LoVo (cell line): ENCODE results near the gene ARHGEF38.

Source experiments
- DNase-seq: peaks from one replicate; pipeline ENCODE4 v3.0.0-alpha.2; 2016; ENCODE audit warnings: low spot score

ARHGEF38 gene

DNA sequence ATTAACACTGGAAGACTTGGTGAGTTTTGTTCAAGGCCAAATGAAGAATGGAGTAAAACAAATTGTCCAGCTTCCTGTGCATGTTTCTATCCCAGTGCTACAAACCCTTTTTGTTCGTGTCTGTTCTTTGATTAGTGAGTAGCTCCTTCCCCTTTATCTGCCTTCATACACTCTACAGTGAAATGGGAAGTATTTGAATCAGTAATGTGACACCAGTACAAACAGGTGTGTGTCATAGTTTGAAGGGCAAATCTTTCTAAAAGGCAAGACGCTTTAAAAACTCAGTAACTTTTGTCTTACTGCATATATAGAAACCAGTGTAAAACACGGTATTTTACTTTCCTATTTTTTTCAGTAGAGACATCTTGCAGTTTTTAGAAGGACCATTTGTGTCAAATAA lies 5.9 kb downstream of the ARHGEF38 start:
- no peak for DNase-seq

DNA sequence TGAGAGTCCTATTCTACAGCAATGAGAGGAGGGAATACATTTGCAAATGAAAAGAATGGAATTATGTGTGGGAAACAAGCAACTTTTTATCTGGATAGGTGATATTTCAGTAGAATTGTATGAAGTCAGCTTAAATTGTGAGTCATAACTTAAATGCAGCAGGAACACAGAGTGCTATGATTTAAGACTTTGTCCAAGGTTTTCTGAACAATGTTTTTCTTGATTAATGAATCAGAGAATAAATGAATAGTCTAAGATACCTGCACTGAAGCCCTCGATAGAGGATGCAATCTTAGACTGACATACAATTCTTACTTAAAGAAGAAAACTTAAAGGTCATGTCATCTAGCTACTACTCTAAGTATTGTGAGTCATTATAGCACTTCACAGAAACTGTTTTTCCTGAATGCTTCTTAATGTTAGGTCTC lies 8.0 kb downstream of the ARHGEF38 start:
- DNase-seq = no peak

DNA sequence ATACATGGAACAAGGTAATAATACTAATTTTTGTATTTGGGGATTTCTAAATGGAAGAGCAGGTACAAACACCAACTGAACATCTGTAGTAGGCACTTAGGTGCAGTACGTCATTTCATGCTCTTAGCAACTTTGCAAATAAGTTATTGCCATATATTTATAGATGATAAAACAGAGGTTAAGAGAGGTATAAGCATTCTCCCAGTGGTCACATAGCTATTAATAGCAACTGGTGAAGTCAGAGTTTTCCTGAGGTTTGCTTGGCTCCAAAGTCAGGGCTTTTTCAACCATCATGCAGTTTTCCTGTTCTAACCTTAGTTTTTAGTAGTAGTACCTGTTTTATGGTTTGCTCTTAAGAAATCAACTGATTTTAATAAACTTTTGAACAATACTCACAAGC lies 10.9 kb downstream of the ARHGEF38 start:
- no peak for DNase-seq

DNA sequence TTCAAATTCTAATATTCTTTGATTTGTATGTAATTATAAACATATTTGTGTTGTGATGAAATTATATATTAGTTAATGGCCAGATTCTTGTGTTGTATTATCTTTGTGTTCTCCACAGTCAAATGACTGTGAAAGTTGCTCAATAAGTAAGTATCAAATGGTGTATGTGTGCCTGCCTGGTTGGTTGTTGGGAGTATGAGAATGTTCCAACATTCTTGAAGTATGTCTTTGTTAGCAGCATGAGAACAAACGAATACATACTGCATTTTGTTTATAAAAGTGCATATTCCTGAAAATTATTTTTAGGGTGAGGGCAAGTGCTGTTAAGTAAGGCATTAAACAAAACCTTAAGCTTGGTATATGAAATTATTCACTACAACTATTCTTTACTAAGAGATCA lies 16.2 kb downstream of the ARHGEF38 start:
- DNase-seq = no peak

DNA sequence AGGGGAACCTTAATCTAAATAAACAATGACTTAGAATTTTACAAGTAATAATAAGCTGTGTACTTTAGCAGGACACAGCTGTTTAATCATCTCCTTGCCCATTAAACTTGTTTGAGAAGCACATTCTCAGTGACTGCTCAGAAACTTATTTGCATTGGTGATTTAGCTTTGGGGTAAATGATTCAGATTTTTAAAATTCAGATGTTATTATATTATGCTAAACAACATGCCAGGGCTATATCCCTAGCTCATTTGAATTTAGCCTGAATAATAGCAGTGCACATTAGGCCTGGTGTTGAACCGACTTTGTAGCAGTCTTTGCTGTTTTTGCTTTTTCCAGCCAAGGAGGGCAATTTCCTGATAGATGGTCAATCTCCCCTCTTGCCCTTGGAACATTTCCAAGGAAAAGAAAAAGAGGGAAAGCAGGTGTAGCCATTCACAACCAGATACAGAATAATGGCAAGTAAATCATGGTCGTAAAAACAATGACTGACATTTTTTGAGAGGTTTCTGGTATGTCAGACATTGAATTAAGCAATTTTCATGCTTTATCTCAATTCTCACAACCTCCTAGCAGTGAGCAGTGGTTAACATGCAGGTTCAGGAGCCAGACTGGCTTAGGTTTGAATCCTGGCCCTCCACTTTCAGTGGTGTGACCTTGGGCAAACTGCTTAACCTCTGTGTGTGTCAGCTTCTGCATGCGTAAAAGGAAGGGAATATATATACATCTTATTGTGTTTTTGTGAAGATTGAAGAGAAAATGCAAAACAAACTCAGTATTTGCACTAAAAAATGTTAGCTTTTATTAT lies 16.8 kb downstream of the ARHGEF38 start:
- no peak for DNase-seq

DNA sequence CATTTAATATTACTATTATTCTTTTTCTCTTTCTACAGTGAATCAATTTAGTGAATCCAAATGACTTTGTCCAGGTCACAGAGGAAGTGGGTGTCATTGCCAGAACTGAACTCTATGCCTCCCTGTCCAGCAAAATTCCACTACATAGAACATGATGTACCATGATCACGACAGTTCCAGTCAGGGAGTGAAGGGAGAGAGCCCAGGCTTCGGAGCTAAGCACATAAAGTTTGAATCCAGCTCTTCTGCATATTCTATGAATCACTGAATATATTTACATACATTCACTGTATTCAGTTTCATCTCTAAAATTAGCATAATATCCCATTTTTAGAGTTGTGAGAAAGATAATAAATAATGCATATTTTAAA lies 17.4 kb downstream of the ARHGEF38 start:
- no peak for DNase-seq

DNA sequence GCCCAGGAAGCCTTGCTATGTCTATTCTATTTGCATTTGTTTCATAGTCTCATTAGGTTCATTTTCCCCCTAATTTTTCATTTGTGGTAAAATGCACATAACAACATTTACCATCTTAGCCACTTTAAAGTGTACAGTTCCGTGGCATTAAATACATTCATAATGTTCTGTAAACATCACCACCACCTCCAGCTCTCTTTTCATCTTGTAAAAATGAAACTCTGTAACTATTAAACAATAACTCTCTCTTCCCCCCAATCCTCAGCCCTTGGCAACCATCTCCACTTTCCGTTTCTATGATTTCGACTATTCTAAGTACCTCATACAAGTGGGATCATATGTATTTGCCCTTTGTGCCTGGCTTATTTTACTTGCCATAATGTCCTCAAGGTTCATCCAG lies 19.9 kb downstream of the ARHGEF38 start:
- DNase-seq = no peak

DNA sequence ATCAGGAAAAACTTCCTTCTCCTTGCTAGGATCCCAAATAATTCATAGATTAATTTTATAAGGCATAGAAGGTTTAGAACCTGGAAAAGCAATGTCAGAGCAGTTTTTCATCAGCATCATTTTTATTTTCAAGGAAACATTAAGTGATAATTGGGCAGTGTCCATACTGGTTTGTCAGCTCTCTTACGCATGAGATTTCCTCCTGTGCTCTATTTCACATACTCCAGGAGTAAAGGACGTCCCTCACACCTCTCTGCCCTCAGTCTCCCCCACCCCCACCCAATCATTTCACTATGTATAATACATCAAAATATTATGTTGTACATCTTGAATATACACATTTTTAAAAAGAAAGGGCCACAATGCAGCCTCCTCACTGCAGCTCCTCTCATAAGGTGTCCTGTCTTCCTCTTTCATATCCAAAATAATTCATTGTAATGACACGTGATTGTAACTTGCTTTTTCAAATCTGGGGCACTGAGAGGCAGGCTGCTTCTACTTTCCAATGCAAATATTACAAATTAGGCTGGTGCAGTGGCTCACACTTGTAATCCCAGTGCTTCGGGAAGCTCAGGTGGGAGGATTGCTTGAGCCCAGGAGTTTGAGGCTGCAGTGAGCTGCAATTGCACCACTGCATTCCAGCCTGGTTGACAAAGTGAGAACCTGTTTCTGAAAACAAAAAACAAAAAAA lies 34.4 kb downstream of the ARHGEF38 start:
- DNase-seq = no peak

DNA sequence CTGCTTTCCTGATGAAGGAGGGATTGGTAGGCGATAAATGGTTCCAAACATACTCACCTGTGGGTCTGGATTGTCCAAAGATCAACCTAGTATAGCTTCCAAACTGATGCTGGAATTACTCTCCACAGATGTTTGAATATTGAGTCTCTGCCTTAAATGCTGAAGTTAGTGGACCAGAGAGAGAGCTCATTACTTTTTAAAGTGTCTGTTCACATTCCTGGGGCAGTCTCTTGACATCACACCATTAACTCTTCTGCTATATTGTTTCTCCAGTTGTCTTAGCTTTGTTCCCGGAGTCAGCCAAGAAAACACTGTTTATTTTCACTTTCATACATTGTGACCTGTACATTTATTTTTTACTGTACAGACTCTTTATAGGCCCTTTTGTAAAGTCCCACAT lies 35.4 kb downstream of the ARHGEF38 start:
- no peak for DNase-seq

DNA sequence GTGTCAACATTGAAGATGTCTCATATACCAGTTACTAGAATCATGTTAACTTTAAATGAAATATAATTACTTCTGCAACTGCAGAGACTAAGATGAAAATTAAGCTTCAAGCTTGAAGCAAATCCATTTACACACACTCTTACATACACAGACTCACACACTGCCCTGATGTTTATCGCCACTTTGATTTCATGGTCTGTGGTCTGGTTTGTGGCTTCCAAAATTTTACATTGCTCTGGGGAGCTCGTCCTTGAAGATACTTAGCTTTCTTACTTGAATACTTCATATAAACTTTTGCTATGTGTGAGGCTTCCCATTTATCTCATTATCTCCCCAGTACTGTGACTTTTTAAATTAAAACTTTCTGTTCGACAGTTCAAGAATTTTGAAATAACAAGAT lies 35.8 kb downstream of the ARHGEF38 start:
- no peak for DNase-seq

DNA sequence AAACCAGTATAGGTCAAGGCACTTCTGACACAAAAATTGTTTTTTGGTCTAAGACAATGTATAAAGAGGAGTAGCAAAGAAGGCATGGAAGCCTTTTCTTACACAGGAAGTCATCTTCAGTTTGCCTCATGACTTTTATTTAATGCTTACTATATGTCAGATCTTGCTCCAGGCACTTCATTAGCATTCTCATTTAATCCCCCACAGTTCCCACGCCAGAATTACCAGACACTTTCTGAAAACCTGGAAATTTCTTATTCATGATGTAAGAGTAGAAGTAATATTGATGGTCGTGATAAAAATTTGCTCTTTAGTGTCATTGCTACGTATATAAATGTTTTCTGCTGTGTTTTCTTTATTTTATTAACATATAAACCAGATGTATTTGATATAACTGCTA lies 39.2 kb downstream of the ARHGEF38 start:
- no peak for DNase-seq

DNA sequence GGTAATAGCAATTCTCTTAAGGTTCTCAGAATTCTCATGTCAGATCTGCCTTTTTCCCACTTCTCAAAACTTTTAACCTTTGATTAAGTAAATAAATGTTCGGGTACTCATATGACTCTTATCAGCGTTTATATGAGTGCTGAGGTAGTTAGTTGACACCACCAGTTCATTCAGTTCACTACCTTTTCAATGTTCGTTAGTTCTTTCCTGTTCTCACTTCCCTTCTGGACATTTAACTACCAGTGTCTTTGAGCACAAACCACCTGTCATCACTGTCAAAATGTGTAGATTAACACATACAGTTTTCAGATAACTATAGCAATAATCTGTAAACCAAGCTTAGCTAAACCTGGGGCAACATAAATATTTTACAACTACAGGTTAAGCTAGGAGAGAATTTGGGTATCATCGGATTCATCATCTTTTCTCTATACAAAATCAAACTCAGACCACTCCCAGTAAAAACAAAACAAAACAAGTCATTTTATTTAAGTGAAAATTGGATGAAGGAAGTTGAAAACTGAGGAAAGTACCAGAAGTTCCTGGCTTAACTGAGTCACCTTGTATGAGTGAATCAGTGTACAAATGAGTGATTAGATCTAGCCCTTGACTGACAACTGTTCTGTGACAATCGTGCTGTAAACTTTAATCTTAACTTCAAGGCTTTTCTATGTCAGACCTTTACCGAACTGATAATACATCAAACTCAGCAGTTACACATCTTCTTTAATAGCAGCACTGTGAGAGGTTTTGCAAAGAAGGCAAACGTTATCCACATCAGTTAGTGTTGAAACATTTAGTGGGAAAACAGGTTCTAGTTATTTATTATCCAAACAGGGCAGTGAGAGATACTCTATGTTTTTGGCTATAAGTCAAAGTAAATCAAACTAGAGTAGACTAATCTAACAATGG lies 41.9 kb downstream of the ARHGEF38 start:
- peak; percentile 54 for DNase-seq

DNA sequence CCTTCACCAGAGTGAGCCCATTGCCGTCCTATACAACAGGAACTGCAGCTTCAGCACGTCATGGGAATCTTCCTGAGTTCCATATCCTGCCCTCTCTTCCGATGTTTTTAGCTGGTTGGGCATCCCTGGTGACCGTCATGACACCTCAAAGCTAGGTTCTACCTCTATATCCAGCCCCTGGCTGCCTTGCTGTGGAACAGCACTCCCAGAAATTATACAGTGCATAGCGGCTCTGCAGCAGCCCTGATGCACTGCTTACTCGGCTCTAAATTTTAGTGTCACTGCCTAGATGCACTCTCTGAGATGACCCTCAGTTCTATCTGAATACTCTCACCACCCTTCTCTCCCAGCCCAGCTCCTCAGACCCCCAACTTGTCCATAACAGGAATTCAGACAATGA lies 44.3 kb downstream of the ARHGEF38 start:
- no peak for DNase-seq

DNA sequence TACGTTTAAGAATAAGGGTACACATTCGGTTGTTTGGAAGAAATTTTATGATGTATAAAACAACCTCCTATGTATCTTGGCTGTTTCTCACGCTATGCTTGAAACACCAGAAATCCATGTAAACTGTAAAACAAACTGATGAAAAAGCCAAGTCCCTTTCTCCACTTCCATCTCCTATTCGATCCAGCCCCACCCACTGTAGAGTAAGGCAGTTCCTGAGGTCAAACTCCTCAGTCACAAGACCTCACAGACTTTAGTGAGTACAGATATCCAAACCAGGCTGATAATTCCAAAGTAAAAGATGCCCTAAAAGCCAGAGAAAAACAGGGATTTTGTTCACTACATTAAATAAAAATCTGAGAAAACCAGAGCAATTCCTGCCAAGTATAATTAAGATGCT lies 45.6 kb downstream of the ARHGEF38 start:
- no peak for DNase-seq

DNA sequence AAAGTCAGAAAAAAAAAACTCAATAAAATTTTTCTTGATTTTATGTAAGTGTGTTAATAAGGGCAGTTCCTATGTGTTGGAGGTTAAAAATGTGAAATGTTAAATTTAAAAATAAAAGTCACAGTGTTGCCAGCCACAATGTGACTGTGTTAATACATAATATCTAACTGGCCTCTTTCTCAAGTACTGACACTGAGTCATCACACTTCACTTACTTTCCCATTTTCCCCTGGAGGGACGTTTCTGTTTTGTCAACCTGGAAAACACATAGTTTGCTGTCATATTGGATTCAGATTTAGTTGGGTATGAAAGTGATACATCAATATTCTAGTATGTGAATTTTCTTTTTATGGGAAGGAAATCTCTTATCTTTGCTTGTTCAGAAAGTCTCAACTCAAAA lies 46.4 kb downstream of the ARHGEF38 start:
- no peak for DNase-seq

DNA sequence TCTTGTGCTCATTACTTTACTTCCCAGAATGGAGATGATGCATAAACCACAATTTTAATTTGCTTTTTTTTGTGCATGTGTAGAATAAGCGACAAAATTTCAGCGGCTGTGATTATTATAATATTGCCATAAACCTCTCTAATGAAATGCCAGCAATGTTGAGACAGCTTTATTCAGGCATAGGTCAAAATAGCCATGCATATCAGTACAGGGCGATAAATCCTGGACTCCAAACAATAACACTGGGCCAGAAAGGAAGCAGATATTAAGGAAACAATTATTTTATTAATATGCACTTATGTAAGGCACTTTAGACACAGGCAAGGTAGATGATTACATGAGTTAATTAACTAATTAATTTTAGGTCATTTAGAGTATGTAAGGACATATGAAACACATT lies 47.1 kb downstream of the ARHGEF38 start:
- DNase-seq = no peak

DNA sequence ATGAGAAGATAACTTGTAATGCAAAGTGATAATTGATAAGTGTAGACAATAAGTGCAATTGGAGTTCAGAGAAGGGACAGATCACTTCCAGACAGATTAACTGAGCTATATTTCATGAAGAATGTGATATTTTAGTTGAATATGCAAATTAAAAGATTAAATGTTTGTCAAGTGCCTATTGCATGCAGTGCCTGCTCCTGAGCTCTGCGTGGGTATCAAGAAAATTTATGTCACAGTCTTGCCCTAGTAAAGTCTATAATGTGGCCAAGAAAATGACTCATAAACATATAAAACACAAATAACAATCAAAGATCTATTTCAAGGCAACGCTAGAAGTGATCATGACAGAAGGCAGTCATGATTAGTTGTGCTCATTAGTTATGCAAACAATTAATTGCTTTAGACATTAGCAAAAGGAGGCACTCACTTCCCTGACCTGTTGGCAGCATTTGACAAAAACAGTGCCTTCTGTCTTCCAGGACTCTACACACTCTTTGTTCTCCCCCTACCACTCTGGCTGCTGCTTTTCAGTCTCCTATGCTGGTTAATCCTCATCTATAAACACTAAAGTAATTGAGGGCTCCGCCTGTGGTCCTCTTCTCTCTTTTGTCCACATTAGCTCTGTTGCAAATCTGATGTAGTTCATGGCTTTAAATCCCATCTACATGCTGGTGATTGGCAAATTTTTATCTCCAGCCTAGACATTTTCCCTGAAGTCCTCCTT lies 47.7 kb downstream of the ARHGEF38 start:
- no peak for DNase-seq

DNA sequence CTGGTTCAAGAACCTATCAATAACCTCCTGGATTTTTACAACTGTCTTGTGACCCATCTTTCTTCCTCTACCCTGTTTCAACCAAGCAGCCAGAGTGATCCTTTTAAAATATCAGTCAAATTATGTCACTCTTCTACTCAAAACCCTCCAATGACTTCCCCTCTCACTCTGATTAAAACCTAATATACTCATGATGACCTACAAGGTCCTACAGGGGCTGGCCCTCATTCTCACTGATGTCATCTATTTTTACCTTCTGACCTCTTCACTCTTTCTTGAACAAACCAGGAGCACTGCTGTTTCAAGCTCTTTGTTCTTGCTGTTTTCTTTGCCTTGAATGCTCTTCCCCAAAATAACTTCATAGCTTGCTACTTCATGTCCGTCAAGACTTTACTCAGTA lies 48.5 kb downstream of the ARHGEF38 start:
- no peak for DNase-seq

DNA sequence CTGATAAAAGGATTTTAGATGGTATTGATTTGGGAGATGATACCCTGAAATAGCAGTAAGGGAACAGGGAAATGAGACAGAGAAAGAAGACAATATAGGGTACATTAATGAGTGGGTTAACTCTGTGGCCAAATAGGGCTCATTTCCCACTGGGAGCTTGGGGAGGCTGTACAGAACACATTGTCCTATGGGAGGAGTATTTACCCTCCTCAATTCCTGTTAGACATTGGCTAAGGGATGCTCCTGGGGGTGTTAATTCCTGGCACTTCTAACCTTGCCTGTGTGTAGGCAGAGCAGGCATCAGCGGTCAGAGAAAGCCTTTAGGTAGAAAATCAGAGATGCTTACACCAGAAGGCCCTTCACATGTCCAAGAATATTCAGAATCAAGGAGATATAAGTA lies 49.0 kb downstream of the ARHGEF38 start:
- no peak for DNase-seq

DNA sequence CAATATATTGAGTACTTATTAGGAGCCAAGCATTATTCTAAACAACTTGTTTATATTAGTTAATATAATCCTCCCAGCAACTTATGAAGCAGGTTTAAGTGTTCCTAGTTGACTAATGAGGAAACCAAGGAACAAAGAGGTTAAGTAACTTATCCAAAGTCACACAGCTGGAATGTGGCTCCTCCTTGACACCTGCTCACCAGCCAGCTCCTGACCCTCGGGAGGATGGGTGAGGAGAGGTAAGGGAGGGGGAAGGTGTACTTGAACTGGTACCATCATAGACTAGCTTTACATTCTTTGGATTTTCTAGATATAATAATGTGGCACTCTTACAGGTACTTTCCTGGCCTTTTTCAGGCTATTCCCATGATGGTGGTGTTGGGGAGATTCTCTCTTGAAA lies 50.7 kb downstream of the ARHGEF38 start:
- DNase-seq = no peak

DNA sequence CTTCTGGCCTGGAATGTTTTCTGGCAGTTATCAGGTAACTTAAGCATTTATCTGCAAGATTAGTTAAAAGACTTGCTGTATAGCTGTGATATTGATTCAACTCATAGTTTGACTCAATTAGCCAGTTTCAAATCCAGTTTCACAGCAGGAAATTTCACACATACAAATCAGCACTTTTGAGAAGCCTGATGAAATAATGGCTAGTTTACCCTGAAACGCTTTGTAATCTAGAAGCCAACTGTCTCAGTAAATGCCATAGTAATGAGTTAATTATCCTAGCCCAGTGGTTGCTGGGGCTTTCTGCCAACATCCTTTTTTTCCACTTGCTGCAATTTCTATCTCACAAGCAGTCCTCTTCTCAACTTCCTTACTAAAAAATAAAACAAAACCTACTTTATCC lies 53.1 kb downstream of the ARHGEF38 start:
- no peak for DNase-seq

DNA sequence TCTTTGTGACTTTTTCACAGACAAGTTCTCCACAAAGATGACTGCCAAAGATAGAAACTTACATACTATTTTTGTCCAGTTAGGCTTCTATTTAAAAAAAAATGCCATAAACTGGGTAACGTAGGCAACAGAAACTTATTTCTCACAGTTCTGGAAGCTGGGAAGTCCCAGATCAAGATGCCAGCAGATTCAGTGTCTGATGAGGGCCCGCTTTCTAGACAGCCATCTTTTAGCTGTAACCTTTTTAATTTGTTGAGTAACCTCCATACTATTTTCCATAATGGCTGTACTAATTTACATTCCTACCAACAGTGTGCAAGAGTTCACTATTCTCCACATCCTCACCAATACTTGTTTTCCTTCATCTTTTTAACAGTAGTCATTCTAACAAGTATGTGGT lies 55.5 kb downstream of the ARHGEF38 start:
- DNase-seq = no peak
